Stimulated activated CD8-positive, alpha-beta memory T cell treated with anti-CD3 and anti-CD28 coated beads, Interleukin-15, amount 100 ng/mL, for 4 hours (primary cell): ENCODE results near the gene GRIP2.

Source experiments
- DNase-seq, 2 donors: peaks; one replicate each; pipeline ENCODE4 v3.0.0-alpha.2; 2020; ENCODE audit warnings: low read depth in 2 of 2

The GRIP2 gene

GRCh38 chr3:14453876-14454638 is 86.1 kb downstream of the GRIP2 start:
- DNase-seq, result no peak

- no peak for DNase-seq
Observed at GRCh38 chr3:14452740-14453710, 87.1 kb downstream of the GRIP2 start.

- no peak for DNase-seq
Observed at GRCh38 chr3:14451844-14452739, 88.0 kb downstream of the GRIP2 start.

- DNase-seq, result no peak
Observed at GRCh38 chr3:14450922-14451606, 89.1 kb downstream of the GRIP2 start.

GRCh38 chr3:14450506-14450905 is 89.6 kb downstream of the GRIP2 start:
- DNase-seq, result no peak

- DNase-seq, result no peak
Observed at GRCh38 chr3:14448756-14449727, 91.1 kb downstream of the GRIP2 start.

- no peak for DNase-seq
Observed at GRCh38 chr3:14448063-14448462, 92.1 kb downstream of the GRIP2 start.

GRCh38 chr3:14446988-14447570 is 93.1 kb downstream of the GRIP2 start:
- DNase-seq, result no peak

GRCh38 chr3:14445773-14446172 is 94.4 kb downstream of the GRIP2 start:
- no peak for DNase-seq

- DNase-seq, result no peak
Observed at GRCh38 chr3:14444380-14444779, 95.8 kb downstream of the GRIP2 start.

GRCh38 chr3:14441920-14442300 is 98.2 kb downstream of the GRIP2 start:
- DNase-seq, result no peak

GRCh38 chr3:14441240-14441919 is 98.8 kb downstream of the GRIP2 start:
- DNase-seq, result no peak

- no peak for DNase-seq
Observed at GRCh38 chr3:14440531-14441239, 99.5 kb downstream of the GRIP2 start.

- no peak for DNase-seq
Observed at GRCh38 chr3:14440168-14440518, 100.0 kb downstream of the GRIP2 start.

- DNase-seq, result no peak
Observed at GRCh38 chr3:14439501-14440167, 100.5 kb downstream of the GRIP2 start.
